ENCODE data around the gene BCAR3.
"Not testable (repeated sequence)": the region's sequence is repeated elsewhere in the genome, so short reads cannot be mapped to it uniquely, and the experiment has no call there.

The BCAR3 gene

DNA sequence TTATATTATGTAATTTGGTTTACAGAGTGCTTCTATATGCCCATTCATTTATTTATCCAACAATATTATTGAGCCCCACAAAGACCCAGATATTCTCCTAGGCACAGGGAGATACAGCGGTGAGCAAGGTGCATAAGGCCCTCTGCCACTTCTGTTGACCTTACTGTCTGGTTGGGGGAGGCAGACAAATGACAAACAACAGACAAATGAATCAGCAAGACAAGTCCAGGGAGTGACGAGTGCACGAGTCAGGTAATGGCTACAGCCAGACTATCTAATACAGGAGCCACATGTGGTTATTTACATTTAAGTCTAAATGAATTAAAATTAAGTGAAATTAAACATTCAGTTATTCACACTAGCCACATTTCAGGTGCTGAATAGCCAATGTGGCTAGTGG lies 22.0 kb upstream of the BCAR3 start:
- Histone ChIP-seq H3K36me3 (ENCODE audit: control insufficient read depth, low read depth, low read length) (no peaks in the 10 kb centered on the region), H3K4me1 (ENCODE audit: control insufficient read depth, low read depth, low read length) (peaks cover 6% of the 10 kb centered on the region), H3K4me3 (ENCODE audit: low read length) (no peak overlapping the region), H3K9me3 (ENCODE audit: control insufficient read depth, low read depth, low read length) (no peaks in the 10 kb centered on the region), H3K9ac (ENCODE audit: low read length) (no peak overlapping the region), H3K27me3 (ENCODE audit: control insufficient read depth, insufficient read depth, low read length) (no peaks in the 10 kb centered on the region), H3K27ac (ENCODE audit: low read length) (no peak overlapping the region)

DNA sequence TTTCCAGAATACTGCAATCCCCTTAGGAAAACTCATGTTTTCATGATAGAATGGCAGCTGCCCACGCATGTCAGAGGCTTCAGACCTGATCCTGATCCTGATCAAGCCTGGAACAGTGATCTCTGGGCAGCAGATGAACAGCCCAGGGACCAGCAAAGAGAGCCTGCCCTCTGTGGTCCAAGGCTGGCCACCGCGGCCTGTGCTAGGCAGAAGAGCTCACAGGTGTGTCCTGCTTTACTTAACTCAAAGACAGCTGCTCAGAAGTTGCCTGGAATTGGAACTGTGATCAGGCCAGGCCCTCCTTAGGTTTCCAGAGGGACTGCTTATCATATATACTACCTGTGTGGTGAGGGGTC lies 21.2 kb upstream of the BCAR3 start:
- no peaks in the 10 kb centered on the region for H3K36me3 ChIP-seq (ENCODE audit: control insufficient read depth, low read depth, low read length)
- no peak overlapping the region for H3K4me3 ChIP-seq (ENCODE audit: low read length)
- H3K9ac ChIP-seq (ENCODE audit: low read length), result no peak overlapping the region
- H3K27ac ChIP-seq (ENCODE audit: low read length), result no peak overlapping the region
- H3K9me3 ChIP-seq (ENCODE audit: control insufficient read depth, low read depth, low read length), result no peaks in the 10 kb centered on the region
- H3K4me1 ChIP-seq (ENCODE audit: control insufficient read depth, low read depth, low read length), result peaks cover 6% of the 10 kb centered on the region
- H3K27me3 ChIP-seq (ENCODE audit: control insufficient read depth, insufficient read depth, low read length), result no peaks in the 10 kb centered on the region

DNA sequence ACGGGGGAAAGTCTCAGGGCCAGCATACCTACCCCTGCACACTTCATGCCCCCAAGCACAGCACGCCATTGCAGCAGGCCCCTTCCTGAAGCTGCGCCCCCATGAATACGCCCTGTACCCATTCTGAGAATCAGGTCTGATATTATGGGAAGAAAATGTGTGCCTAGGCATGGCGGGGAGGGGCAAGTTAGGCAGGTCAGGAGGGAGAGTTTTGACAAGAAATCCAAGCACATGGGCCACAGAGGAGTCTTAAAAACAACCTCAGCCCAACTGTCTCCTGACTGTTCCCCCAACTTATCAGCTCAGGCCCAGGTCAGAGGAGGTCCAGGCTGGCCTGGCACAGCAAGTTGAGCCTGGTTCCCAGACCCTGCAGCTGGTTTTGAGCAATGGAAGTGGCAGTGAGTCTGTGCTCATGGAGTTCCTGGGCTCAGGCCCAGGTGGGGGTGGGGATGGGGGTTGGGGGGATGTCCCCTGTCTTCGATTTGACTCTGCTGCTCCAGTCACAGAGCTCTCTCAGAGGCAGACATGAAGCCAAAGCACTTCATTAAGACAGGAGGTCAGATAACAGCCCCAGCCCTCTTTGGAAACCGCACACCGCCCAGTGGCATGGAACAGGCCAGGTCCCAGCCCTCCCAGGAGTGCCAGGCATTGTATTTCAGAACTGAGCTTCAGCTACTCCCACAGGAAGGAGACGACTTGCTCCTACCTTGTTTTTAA lies 20.6 kb upstream of the BCAR3 start:
- no peak overlapping the region for H3K9ac ChIP-seq (ENCODE audit: low read length)
- no peaks in the 10 kb centered on the region for H3K27me3 ChIP-seq (ENCODE audit: control insufficient read depth, insufficient read depth, low read length)
- H3K4me3 ChIP-seq (ENCODE audit: low read length), result no peak overlapping the region
- H3K9me3 ChIP-seq (ENCODE audit: control insufficient read depth, low read depth, low read length), result no peaks in the 10 kb centered on the region
- H3K27ac ChIP-seq (ENCODE audit: low read length), result no peak overlapping the region
- peaks cover 6% of the 10 kb centered on the region for H3K4me1 ChIP-seq (ENCODE audit: control insufficient read depth, low read depth, low read length)
- H3K36me3 ChIP-seq (ENCODE audit: control insufficient read depth, low read depth, low read length), result no peaks in the 10 kb centered on the region

DNA sequence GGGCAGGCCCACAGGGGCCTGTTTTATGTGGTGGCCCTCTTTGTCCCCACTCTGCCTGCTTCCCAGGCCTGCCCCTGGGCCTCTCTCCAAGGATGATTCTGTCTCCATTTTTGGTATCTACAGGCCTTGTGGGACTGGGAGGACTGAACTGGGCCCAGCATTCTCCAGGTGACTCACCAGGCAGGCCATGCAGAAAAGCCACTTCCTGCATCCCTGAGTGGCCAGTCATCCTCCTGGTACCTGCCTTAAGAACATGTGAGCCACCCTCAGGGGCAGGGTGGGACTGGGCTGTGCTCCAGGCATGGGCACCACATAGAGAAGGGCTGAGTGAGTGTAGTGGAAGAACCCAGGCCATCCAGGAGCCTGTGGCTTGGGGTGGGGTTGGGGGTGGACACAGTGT lies 20.0 kb upstream of the BCAR3 start:
- Histone ChIP-seq H3K9me3 (ENCODE audit: control insufficient read depth, low read depth, low read length) (no peaks in the 10 kb centered on the region), H3K27ac (ENCODE audit: low read length) (no peak overlapping the region), H3K4me1 (ENCODE audit: control insufficient read depth, low read depth, low read length) (peaks cover 6% of the 10 kb centered on the region), H3K36me3 (ENCODE audit: control insufficient read depth, low read depth, low read length) (no peaks in the 10 kb centered on the region), H3K4me3 (ENCODE audit: low read length) (no peak overlapping the region), H3K9ac (ENCODE audit: low read length) (no peak overlapping the region), H3K27me3 (ENCODE audit: control insufficient read depth, insufficient read depth, low read length) (no peaks in the 10 kb centered on the region)

- H3K9ac ChIP-seq (ENCODE audit: low read length), result no peak overlapping the region
- no peaks in the 10 kb centered on the region for H3K9me3 ChIP-seq (ENCODE audit: control insufficient read depth, low read depth, low read length)
- H3K27me3 ChIP-seq (ENCODE audit: control insufficient read depth, insufficient read depth, low read length), result no peaks in the 10 kb centered on the region
- no peak overlapping the region for H3K27ac ChIP-seq (ENCODE audit: low read length)
- H3K36me3 ChIP-seq (ENCODE audit: control insufficient read depth, low read depth, low read length), result no peaks in the 10 kb centered on the region
- H3K4me1 ChIP-seq (ENCODE audit: control insufficient read depth, low read depth, low read length), result peaks cover 2% of the 10 kb centered on the region
- no peak overlapping the region for H3K4me3 ChIP-seq (ENCODE audit: low read length)
Observed at GRCh38 chr1:93700532-93701469, 19.2 kb upstream of the BCAR3 start.

DNA sequence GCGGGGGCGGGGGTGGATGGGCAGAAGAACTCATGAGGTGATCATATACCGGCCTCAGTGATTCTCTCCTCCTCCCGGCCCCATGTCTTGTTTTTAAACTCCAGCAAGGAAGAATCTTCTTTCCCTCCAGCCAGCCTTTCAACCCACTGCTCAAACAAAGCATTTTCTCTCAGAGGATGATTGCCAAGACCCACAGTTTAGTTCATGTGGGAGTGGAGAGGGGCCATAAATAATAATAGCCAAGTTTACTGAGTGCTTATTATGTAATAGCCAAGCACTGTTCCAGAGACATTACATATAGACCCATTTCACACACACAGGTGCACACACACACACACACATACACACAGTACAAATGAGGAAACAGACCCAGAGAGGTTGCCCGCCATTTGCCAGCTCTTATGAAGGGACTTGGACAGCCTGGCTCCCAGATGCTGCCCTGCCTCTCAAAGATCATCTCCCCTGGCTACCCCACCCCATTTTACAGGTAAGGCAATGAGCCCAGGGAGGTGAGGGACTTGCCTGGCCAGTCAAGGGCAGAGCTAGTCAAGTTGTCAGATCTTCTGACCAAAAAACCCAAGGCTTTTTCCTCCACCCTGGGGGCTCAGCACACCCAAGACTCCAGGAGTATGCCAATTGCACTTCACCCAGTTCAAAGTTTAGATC lies 18.0 kb upstream of the BCAR3 start:
- no peak overlapping the region for H3K9ac ChIP-seq (ENCODE audit: low read length)
- no peak overlapping the region for H3K27ac ChIP-seq (ENCODE audit: low read length)
- no peaks in the 10 kb centered on the region for H3K9me3 ChIP-seq (ENCODE audit: control insufficient read depth, low read depth, low read length)
- no peaks in the 10 kb centered on the region for H3K36me3 ChIP-seq (ENCODE audit: control insufficient read depth, low read depth, low read length)
- no peaks in the 10 kb centered on the region for H3K4me1 ChIP-seq (ENCODE audit: control insufficient read depth, low read depth, low read length)
- no peak overlapping the region for H3K4me3 ChIP-seq (ENCODE audit: low read length)
- H3K27me3 ChIP-seq (ENCODE audit: control insufficient read depth, insufficient read depth, low read length), result no peaks in the 10 kb centered on the region

DNA sequence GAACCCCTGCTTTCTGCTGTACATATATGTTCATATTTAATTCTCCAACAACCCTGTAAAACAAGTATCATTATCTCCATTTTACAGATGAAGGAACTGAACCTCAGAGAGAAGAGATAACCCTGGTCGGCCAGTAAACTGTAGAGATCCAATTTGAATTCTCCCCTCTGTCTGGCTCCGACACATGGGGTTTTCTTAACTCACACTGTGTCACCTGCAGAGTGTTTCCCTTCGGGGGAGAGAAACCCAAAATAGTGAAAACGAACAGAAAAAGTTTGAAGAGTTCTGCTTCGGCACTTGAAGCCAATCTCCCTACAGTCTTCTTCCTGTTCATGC lies 17.4 kb upstream of the BCAR3 start:
- no peaks in the 10 kb centered on the region for H3K27me3 ChIP-seq (ENCODE audit: control insufficient read depth, insufficient read depth, low read length)
- H3K4me1 ChIP-seq (ENCODE audit: control insufficient read depth, low read depth, low read length), result no peaks in the 10 kb centered on the region
- no peak overlapping the region for H3K9ac ChIP-seq (ENCODE audit: low read length)
- H3K27ac ChIP-seq (ENCODE audit: low read length), result no peak overlapping the region
- no peak overlapping the region for H3K4me3 ChIP-seq (ENCODE audit: low read length)
- no peaks in the 10 kb centered on the region for H3K36me3 ChIP-seq (ENCODE audit: control insufficient read depth, low read depth, low read length)
- H3K9me3 ChIP-seq (ENCODE audit: control insufficient read depth, low read depth, low read length), result no peaks in the 10 kb centered on the region

DNA sequence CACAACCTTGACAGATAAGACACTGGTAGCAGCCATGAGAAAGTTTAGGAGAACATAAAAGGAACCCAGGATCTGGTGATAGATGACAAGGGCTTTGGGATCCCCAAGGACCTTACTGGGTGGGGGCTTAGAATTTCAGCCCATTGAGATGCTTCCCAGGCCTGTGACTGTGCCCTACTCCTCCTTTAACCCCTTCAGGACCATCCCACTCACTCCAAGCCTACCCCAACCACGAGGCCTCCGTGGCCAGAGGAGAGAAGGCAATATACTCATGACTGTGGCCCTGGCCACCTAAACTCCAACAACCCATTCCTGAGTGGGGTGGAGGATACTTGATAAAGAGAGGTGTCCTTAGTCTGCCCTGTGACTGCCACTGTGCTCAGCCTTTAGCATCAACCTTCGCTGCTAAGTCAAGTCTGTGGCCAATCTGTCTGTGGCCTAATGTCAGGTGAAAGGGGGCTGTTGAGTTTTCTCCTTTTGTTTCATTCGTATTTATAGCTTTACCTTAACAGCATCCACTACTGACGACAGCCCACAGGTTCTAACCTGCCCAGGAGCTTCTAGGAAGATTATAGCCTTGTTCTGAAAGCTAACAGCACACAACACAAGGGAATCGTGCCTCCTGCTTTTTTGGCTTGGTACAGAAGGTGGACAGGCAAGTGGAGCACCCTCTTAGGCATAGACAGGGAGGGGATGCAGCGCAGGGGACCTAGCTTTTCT lies 16.9 kb upstream of the BCAR3 start:
- no peak overlapping the region for H3K4me3 ChIP-seq (ENCODE audit: low read length)
- H3K27ac ChIP-seq (ENCODE audit: low read length), result no peak overlapping the region
- H3K9me3 ChIP-seq (ENCODE audit: control insufficient read depth, low read depth, low read length), result no peaks in the 10 kb centered on the region
- no peak overlapping the region for H3K9ac ChIP-seq (ENCODE audit: low read length)
- no peaks in the 10 kb centered on the region for H3K36me3 ChIP-seq (ENCODE audit: control insufficient read depth, low read depth, low read length)
- H3K27me3 ChIP-seq (ENCODE audit: control insufficient read depth, insufficient read depth, low read length), result no peaks in the 10 kb centered on the region
- no peaks in the 10 kb centered on the region for H3K4me1 ChIP-seq (ENCODE audit: control insufficient read depth, low read depth, low read length)

DNA sequence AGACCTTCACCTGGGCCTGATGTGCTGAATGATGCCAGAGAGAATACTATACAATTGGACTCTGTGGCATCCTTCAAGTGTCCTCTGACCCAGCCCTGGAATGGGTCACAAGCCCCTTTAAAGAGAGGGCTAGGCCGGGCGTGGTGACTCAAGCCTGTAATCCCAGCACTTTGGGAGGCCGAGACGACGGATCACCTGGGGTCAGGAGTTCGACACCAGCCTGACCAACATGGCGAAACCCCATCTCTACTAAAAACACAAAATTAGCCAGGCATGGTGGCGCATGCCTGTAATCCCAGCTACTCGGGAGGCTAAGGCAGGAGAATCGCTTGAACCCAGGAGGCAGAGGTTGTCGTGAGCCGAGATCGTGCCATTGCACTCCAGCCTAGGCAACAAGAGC lies 15.9 kb upstream of the BCAR3 start:
- H3K9ac ChIP-seq (ENCODE audit: low read length); H3K9me3 ChIP-seq (ENCODE audit: control insufficient read depth, low read depth, low read length); H3K4me1 ChIP-seq (ENCODE audit: control insufficient read depth, low read depth, low read length); H3K4me3 ChIP-seq (ENCODE audit: low read length); H3K27ac ChIP-seq (ENCODE audit: low read length); H3K27me3 ChIP-seq (ENCODE audit: control insufficient read depth, insufficient read depth, low read length); H3K36me3 ChIP-seq (ENCODE audit: control insufficient read depth, low read depth, low read length): not testable (repeated sequence)

- no peak overlapping the region for H3K9ac ChIP-seq (ENCODE audit: low read length)
- no peaks in the 10 kb centered on the region for H3K27me3 ChIP-seq (ENCODE audit: control insufficient read depth, insufficient read depth, low read length)
- no peaks in the 10 kb centered on the region for H3K9me3 ChIP-seq (ENCODE audit: control insufficient read depth, low read depth, low read length)
- H3K36me3 ChIP-seq (ENCODE audit: control insufficient read depth, low read depth, low read length), result no peaks in the 10 kb centered on the region
- no peak overlapping the region for H3K4me3 ChIP-seq (ENCODE audit: low read length)
- H3K4me1 ChIP-seq (ENCODE audit: control insufficient read depth, low read depth, low read length), result no peaks in the 10 kb centered on the region
- H3K27ac ChIP-seq (ENCODE audit: low read length), result no peak overlapping the region
Observed at GRCh38 chr1:93695411-93696005, 13.9 kb upstream of the BCAR3 start.

DNA sequence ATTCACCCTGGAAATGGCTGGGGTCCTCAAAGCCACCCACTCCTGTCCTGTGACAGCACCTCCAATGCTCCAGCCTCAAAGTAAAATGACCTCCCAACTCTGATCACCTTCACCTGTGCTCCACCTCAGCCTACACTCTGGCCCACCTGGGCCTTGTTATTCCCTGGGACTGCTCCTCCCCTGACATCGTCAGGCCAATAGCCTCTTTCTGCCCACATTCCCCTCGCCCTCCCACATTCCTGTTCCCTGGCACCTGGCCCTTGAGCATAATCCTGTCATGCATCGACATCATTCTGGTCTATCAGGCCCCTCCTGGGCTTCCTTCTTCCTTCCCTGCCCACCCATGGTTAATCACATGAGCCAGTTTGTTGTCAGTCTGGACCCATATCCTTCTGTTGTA lies 13.2 kb upstream of the BCAR3 start:
- Histone ChIP-seq H3K36me3 (ENCODE audit: control insufficient read depth, low read depth, low read length) (no peaks in the 10 kb centered on the region), H3K9me3 (ENCODE audit: control insufficient read depth, low read depth, low read length) (no peaks in the 10 kb centered on the region), H3K27ac (ENCODE audit: low read length) (no peak overlapping the region), H3K4me3 (ENCODE audit: low read length) (no peak overlapping the region), H3K27me3 (ENCODE audit: control insufficient read depth, insufficient read depth, low read length) (no peaks in the 10 kb centered on the region), H3K4me1 (ENCODE audit: control insufficient read depth, low read depth, low read length) (no peaks in the 10 kb centered on the region), H3K9ac (ENCODE audit: low read length) (no peak overlapping the region)

Measured in iPS-18a (cell line).